Measurements from ENCODE around the gene BCR.
"Not testable (repeated sequence)": the region's sequence is repeated elsewhere in the genome, so short reads cannot be mapped to it uniquely, and the experiment has no call there.

The BCR gene

GRCh38 chr22:23322497-23323080 is 142.3 kb downstream of the BCR start:
- DNase-seq = not testable (repeated sequence)

GRCh38 chr22:23323960-23324688 is 143.8 kb downstream of the BCR start:
- DNase-seq = not testable (repeated sequence)

- DNase-seq = no peak
Measured at GRCh38 chr22:23325183-23325582, 144.9 kb downstream of the BCR start.

- DNase-seq = not testable (repeated sequence)
Measured at GRCh38 chr22:23333822-23334221, 153.5 kb downstream of the BCR start.

- DNase-seq = not testable (repeated sequence)
Measured at GRCh38 chr22:23337672-23338071, 157.4 kb downstream of the BCR start.

GRCh38 chr22:23341942-23342695 is 161.8 kb downstream of the BCR start:
- not testable (repeated sequence) for DNase-seq

- DNase-seq = no peak
Measured at GRCh38 chr22:23351321-23351720, 171.0 kb downstream of the BCR start.

GRCh38 chr22:23353004-23353403 is 172.7 kb downstream of the BCR start:
- DNase-seq = no peak

GRCh38 chr22:23353696-23354095 is 173.4 kb downstream of the BCR start:
- DNase-seq = no peak

- DNase-seq = no peak
Measured at GRCh38 chr22:23356094-23356493, 175.8 kb downstream of the BCR start.

GRCh38 chr22:23357053-23357452 is 176.7 kb downstream of the BCR start:
- DNase-seq = no peak

GRCh38 chr22:23359583-23360123 is 179.3 kb downstream of the BCR start:
- DNase-seq = no peak

GRCh38 chr22:23361676-23362075 is 181.4 kb downstream of the BCR start:
- DNase-seq = no peak

GRCh38 chr22:23363683-23364082 is 183.4 kb downstream of the BCR start:
- DNase-seq = no peak

GRCh38 chr22:23364389-23364788 is 184.1 kb downstream of the BCR start:
- DNase-seq = no peak

- no peak for DNase-seq
Measured at GRCh38 chr22:23365524-23365923, 185.2 kb downstream of the BCR start.

GRCh38 chr22:23365961-23366360 is 185.7 kb downstream of the BCR start:
- DNase-seq = no peak

GRCh38 chr22:23367196-23367595 is 186.9 kb downstream of the BCR start:
- DNase-seq = not testable (repeated sequence)

Data from cerebellar nuclear complex (tissue), 1 donor.